Mammary epithelial cell (primary cell): ENCODE measurements around the gene LGALS9.

ENCODE experiments used
- CTCF ChIP-seq, 2 donors: IDR thresholded peaks in 1 of 2; conservative IDR thresholded peaks in 1 of 2; 2 replicates each; pipeline ENCODE4 v1.5.1; 2011 to 2012; ENCODE audit warnings: inconsistent platforms in 2 of 2, low read length in 2 of 2, mild to moderate bottlenecking in 2 of 2, control low read depth in 1 of 2, low read depth in 1 of 2; ENCODE audit not compliant: insufficient read depth in 1 of 2; ENCODE audit errors: extremely low read depth in 1 of 2
- EZH2 ChIP-seq: IDR thresholded peaks from 2 replicates; pipeline ENCODE4 v1.6.1; 2012; ENCODE audit warnings: low read length, inconsistent platforms, borderline replicate concordance

- no peak for TF ChIP-seq EZH2
- no peak for TF ChIP-seq CTCF (conservative IDR thresholded peaks at IDR 0.05 in 1 of 2, IDR thresholded peaks at IDR 0.05 in 1 of 2; ENCODE audit: extremely low read depth in 1 of 2, insufficient read depth in 1 of 2, low read depth in 1 of 2, low read length in 2 of 2)
Observed at GRCh38 chr17:27671591-27671910, 40.6 kb downstream of the LGALS9 start.
